HG02981 (cell line): Measurements from ENCODE around the gene TLL1.

Experiments
- ATAC-seq: cut with Tn5 transposase; IDR thresholded peaks from one replicate; pipeline ENCODE4 v1.9.1; 2021; ENCODE audit warnings: mild to moderate bottlenecking, moderate library complexity; ENCODE audit not compliant: unreplicated experiment

TLL1 gene

DNA sequence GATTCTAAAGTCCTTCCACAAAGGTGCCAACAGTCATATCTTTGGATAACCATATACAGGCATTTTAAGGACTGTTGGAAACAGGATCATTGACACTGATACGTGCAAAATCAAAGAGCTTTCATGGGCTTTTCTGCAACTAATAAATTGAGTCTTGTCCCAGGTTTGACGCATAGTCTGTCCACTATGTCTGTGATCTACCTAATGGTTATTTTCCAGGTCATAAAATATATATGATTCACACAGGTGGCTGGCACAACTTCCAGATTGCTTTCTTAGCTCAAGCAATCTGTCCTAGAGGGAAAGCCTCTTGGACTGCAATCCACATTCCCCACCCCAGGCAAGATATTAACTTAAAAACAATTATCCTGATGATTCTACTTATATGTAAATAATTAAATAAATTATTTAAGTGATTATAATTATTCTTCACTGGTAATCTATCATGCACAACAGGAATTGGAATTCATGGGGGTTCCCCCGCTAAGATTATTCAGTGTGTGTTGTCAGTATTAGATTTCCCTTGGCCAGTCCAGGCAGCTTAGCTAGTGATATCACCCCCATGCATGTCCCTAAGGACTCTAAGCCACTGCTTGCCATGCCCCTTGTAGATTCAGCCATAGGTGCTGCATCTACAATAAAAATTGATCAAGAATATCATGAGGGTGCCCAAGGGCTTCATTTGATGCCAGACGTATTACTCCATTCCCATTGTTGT lies 97.8 kb downstream of the TLL1 start:
- ATAC-seq: no peak

DNA sequence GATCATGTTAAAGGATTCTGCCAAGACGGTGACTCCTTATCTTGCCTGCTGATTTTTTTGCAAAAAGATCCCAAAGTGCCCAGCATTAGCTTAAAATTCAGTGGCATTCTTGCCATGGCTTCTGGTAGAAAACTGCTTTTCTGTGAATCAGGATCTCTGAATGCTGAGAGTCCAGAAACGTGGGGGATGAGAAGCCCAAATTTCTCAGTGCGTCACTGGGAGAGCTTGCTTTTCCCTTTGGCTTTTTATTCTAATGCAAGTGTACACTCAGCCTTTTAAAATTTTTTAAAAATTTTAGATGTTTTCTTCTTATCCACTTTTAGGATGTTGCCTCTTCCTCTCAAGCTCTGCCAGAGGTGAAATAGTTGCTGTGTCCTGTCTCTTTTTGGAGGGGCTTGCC lies 98.4 kb downstream of the TLL1 start:
- ATAC-seq: no peak

DNA sequence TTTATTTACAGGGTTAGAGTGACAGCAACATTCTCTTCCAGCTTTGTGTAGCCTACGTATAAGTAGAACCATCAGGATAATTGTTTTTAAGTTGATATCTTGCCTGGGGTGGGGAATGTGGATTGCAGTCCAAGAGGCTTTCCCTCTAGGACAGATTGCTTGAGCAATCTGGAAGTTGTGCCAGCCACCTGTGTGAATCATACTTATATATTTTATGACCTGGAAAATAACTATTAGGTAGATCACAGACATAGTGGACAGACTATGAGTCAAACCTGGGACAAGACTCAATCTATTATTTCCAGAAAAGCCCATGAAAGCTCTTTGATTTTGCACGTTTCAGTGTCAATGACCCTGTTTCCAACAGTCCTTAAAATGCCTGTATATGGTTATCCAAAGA lies 98.9 kb downstream of the TLL1 start:
- ATAC-seq: no peak

DNA sequence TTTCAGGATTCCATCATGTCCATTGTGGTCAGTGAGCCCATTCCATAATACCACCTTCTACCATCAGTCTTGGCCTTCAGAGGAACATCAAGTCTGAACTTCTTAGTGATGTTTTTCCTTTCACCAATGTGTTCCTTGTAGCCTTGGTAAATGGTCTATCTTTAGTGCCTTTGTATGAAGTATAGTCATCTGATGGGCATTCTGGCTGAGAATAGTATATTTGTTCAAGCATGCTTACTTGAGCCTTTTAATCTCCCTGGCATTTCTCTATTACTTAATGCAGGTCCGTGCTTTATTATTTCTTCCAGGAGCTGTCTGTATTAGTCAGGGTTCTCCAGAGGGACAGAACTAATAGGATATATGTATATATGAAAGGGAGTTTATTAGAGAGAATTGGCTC lies 99.7 kb downstream of the TLL1 start:
- no peak for ATAC-seq

DNA sequence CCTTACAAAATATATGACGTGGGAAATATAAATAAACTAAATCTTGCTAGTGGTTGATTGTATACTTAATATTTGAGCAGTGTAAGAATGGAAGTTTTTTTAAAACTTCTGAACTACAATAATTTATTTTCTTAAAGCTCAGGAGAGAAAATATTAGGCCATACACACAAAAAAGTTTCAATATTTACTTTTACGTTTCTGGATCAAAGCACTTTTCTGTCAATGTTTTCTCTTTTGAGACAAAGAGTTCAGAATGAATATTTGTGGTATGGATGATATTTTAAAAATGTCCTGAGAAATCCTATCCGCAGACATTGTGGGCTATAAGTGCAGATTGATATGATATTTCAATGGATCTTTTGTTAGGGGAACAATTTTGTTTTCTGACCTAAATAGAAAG lies 109.9 kb downstream of the TLL1 start:
- ATAC-seq: no peak

DNA sequence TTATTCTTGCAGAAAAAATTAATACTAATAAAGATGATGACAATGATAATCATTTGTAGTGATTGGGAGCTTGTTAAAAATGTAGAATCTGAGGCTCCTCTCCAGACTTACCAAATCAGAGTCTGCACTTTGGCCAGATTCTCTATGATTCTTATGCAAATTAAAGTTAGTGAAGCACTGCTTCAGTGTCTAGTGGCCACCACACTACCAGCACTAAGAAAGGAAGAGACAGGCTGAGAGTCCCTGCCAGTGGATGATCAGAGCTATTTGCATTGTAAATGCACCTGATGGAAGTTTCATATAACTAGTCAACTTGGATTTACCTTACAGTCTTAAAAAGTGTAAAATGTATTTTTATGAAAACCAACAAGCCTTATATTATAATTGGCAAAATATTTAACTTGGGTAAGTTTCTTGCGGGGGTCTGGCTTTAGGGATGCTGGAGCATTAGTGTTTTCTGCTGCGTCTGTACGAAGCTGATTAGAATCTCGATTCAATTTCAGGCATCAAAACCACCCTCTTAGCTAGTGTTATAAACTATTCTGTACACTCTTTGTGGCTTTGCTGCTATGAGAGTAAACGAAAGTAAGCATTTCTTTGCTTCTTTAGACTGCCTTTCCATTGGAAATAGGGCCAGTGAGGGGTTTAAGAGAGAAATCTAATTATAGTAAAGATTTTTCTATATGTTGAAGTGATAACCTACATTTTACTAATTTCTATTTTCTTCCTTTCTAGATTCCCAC lies 114.1 kb downstream of the TLL1 start:
- no peak for ATAC-seq

DNA sequence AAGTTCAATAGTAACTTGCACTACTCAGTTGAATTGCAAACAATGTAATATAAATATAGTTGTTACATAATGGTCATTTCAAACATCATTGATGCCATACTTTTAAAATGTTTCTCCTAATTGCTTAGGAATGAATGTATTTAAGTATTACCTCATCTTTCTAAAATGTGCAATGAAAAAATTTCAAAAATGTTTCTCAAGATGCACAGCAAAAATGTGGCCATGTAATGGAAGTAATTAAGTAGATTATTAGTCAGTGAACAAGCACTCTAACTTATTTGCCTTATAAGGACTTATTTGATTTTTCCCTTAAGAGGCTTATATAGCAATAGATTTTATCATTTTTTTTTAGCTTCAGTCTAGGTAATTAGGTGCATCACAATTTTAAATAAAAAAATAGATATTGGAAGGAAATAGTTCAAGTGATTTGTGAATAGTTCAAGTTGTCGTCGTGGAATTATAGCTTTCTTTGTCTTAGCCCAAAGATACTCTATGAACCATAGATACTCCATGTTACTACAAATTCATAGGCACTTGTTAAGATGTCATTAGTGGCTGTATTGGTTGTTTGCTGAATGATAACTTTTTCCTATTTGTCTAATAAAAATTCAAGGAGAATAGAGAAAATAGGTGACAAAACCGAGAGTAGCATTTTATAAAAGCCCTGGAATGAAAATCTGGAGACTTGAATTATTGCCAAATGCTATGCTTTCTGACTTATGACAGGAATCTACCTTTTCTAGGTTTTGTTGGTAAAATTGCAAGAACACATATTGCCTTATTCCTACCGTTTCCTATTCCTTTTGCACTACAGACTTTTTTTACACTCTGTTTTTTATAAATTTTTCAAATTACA lies 118.5 kb downstream of the TLL1 start:
- no peak for ATAC-seq

DNA sequence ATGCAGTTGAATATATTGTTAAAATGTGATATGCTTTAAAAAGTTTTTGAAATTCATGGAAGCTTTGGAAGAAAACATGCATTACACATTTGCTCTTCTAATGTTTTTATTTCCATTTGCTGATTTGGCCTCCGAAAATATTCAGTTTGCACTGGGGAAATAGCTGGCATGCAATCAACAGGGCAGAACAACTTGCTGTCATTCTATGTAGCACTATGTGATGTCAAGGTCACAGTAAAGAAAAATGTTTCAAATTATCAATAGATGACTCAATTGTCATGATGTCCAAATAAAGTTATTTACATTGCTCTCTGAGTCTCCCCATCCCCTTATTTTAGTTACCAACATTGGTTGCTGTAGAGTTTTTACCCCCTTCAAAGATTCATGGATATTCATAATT lies 119.2 kb downstream of the TLL1 start:
- ATAC-seq: no peak

DNA sequence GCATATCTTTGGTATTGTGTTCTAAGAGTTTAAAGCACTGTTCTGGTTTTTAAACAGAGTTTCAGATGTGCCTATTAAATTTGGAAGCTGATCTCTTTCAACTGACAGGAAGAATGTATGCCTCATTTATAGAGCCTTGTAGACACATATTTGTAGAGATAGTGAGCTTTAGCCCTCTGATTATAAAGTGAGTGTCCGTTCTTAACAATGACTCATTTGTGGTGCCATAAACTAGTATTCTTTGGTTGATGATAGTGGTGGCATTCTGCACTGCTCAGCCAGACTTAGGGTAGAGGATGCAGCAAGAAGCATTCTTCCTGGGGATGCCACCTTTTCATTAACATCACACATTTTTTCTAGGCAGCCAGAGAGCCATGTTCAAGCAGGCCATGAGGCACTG lies 121.7 kb downstream of the TLL1 start:
- no peak for ATAC-seq

DNA sequence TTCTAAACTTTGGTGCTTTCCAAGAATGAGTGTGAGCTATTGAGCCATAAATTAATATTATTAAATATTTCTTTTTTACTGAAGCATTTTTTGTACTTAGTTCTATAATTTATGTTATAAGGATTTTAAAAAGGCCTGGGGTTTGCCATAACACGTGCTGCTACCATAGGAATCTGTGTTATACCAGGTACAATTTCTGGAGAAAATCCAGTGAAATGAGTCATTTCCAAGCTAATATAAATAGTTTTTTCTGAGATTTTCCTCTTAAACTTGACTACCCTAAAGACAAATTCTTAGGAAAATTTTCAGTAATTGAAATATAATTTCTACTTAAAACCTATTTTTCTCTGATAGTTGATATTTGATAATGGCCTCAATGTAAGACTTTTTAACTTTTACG lies 130.8 kb downstream of the TLL1 start:
- ATAC-seq: no peak

DNA sequence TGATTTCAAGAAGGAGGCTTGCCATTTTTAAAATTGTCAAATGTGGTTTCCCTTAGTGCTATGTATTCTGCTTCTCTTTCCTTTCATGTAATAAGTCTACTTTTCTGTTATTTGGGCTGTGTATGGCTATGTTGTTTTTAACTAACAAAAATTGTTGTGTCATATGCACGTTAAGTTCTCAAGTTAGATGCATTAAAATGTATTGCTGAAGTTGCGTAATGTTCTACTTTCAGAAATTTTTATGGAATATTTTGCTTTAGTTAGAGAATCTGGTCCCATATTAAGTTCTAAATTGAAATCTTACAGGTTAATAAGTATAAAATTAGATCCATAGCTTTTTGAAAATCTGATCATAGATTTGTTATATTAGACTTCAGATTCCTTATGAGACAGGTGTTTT lies 133.2 kb downstream of the TLL1 start:
- no peak for ATAC-seq

DNA sequence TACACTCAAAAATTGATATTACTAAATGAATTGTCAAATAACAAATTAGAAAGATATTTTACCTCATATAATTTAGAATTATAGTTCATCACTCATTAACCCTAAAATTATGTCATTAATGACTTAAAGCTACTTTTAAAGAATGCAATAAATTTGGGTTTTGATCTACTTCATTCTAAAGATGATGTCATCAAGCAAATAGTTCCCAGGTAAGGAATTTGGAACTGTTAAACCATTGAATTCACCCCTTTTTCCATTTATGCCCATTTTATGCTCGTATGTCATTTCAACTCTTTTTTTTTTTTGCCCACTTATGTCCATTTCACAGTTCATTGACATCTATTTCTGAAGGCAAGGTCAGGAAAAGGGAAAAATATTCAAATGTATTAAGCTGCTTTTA lies 135.5 kb downstream of the TLL1 start:
- ATAC-seq: no peak

DNA sequence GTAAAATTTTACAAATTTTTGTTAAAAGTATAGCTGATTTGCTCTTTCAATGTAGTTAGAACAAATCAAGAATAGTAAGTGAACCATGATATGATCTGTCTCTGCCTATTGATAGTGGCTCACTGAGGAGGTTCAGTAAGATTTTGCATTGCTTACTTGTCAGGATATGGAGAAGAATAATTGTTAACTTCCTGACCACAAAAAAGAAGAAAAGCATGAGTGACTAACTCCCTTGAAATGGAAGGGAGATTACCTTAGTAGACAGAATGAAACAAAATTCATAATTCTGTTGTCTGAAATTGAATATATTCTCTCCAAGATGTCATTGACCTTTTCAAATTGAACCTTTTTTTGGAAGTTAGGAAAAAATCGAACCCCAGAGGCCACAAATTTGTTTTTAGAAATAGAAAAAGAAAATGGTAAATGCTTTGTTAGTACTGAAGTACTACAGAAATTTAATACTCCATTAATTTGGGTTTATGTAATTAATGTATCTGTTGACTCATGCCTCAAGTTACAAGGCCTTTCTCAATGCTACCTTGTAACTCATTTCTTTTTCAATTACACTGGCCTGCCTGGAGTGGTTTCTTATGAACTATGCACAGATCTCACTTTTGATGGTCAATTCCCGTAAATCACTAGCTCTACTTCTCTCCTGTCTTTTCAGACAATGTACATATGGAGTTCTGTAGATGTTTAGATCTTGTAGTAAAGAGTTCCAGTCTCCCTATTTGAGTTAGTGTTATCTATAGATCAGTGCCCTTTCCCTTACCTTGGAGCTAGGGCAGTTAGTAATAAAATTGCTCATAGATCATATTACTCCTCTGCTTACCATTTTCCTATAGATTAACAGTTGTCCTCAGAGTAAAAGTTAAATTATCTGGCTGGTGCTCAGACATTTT lies 139.3 kb downstream of the TLL1 start:
- ATAC-seq: no peak

DNA sequence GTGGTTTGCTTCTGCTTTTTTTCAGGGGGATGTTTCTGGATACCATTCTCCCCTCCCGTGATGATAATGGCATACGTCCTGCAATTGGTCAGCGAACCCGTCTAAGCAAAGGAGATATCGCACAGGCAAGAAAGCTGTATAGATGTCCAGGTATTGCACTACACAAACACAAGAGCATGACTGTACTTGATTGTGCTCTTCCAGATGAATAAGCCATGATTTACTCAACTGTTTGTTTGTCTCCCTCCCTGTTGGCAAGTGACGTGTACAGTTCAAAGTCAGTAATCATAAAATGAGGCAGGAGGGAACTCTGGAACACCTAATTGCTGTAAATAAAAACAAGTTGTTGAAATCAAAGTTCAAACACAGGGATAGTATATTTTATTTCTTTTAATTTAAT lies 141.4 kb downstream of the TLL1 start:
- ATAC-seq: no peak

DNA sequence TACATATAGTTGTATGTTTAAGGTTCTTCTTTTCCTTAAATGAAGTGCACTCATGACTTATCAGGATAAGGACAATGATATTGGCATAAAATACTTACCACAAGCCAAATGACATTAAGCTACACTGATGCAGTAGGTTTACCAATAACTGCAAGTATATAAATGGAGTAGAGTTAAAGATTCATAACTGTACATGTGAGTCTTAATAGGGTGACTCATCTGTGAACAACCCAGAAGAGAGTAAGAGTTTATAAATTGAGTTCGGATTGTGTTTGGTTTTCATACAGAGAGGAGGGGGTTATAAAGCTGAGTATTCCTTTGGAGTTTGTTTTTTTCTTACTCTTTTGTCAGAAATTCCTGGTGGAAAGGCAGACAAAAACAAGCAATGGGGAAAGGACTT lies 144.8 kb downstream of the TLL1 start:
- no peak for ATAC-seq

DNA sequence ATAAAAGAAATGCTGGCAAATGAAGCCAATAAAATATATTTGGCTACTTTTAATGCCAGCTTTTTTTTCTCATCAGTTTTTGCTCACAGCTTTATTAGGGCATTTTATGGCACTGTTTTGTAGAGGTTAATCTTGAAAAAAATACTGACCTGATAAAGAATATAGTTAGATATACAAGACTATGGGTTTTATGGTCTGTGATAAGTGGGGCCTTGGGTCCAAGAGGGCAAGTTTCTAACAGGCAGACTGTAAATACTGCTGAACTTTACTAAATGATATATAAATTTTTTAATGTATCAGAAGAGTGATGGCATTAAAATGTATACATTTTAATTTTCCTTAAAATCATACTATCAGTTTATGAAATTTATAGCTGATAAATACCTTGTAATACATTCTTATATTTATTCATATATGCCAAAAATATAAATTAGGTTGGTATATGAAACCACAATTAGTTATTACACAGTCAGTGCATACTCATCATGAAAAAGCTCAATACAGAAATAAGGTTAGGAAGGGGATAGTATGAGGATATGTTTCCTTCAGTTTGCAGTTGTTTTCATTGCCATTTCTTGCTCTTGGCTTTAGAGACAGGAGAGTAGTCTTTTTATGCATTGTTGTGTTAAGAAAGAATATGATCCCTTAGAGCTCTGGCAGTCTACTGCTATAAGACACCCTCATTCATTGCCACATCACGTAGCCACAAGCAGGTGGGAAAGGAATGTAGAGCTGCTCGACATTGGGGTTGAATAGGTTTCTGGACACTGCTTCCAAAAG lies 146.6 kb downstream of the TLL1 start:
- ATAC-seq: no peak

DNA sequence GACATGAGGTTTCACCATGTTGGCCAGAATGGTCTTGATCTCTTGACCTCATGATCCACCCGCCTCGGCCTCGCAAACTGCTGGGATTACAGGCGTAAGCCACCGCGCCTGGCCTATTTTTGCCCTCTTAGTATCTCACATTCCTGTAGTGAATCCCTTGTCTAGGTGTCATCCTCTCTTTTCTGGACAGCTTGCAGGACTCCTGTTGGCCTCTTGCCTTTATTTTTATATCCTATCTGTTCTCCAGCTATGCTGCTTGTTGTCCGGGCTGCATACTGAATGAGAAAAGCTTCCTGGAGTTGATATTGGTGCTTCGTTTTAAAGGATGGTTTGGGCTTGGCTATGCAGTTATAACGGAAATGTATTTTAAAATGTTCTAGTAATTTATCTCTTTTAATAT lies 148.6 kb downstream of the TLL1 start:
- no peak for ATAC-seq

DNA sequence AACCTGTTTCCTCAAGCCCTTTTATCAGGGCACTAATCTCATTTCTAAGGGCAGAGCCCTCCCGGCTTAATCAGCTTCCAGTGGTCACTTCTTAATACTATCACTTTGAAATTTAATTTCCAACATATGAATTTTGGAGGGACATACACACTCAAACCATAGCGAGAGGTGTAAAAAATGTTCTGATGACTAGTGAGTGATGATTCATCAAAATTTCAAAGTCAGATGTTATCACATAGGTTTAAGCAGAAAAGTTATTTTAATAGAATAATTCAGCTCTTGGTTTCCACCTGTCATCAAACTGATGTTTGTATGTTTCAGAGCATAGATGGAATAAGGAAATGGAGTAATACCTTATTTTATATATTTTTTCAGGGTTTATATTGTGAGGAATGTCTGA lies 161.9 kb downstream of the TLL1 start:
- no peak for ATAC-seq

DNA sequence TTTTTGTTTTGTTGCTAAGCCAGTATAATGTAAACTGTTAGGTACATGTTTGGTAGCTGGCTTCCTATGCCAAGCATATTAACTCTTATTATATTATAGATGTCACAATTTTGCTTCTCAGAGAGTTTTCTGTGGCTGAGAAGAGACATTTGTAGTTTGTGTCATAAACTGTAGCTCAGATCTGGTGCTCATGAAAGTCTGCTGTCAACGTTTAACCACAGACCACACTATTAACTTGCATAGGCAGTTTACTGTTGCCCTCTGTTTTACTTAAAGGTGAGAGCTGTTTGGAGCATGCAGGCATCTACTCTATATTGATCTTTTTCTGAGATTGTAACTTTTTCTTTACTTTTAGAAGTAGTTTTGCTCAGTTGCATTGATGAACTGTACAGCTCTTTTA lies 166.8 kb downstream of the TLL1 start:
- no peak for ATAC-seq

DNA sequence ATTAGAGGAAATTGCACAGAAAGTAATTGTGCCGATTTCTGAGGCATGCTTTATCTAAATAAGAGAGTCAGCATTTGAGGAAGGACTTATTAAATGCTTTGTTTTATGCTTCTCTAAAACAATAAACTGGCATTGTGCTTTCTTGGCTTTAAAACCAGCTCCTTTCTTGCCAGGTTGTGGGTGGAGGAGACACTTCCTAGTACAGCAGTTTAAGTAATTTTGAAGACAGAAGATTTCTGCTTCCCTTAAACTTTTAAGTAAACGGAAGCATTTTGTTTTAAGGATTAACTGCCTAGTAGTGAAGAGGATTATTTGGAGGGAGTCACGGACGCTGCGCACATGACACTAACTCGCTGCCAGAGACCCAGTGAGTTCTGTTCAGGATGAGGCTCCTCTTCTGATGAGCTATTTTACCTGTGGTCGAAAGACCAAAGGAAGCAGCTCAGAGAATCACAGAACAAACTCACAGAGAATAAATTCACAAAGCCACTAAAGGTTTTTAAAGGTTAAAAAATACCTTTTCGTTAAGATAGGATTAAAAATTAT lies 169.5 kb downstream of the TLL1 start:
- ATAC-seq: no peak
